ENCODE results near the gene DNAJC11.
"Not testable (repeated sequence)": the region's sequence is repeated elsewhere in the genome, so short reads cannot be mapped to it uniquely, and the experiment has no call there.

DNAJC11 gene

GRCh38 chr1:6622396-6623152 is 79.0 kb downstream of the DNAJC11 start:
- DNase-seq: no peak

GRCh38 chr1:6621429-6622391 is 79.9 kb downstream of the DNAJC11 start:
- DNase-seq: no peak

GRCh38 chr1:6619045-6619444 is 82.6 kb downstream of the DNAJC11 start:
- DNase-seq: no peak

GRCh38 chr1:6614929-6615785 is 86.5 kb downstream of the DNAJC11 start:
- no peak for DNase-seq

- DNase-seq: no peak
Observed at GRCh38 chr1:6614019-6614928, 87.3 kb downstream of the DNAJC11 start.

GRCh38 chr1:6613361-6614018 is 88.1 kb downstream of the DNAJC11 start, which contains the start of gene PHF13:
TSS of gene PHF13 (plus strand) at chr1:6613731. CDS start at chr1:6614067, 336 bp downstream.
- peak; percentile 97 for DNase-seq

- no peak for DNase-seq
Observed at GRCh38 chr1:6612641-6613360, 88.8 kb downstream of the DNAJC11 start.

- DNase-seq: no peak
Observed at GRCh38 chr1:6603915-6604558, 97.6 kb downstream of the DNAJC11 start.

GRCh38 chr1:6603238-6603914 is 98.2 kb downstream of the DNAJC11 start:
- peak; percentile 61 for DNase-seq

GRCh38 chr1:6602669-6603237 is 98.9 kb downstream of the DNAJC11 start, which contains the start of gene KLHL21:
TSS of gene KLHL21 (minus strand) at chr1:6602869. CDS start at chr1:6602817, 52 bp downstream.
- peak; percentile 73 for DNase-seq

- DNase-seq: no peak
Observed at GRCh38 chr1:6601923-6602668, 99.5 kb downstream of the DNAJC11 start.

- DNase-seq: peak; percentile 88
Observed at GRCh38 chr1:6601049-6601922, 100.3 kb downstream of the DNAJC11 start.

GRCh38 chr1:6600410-6601048 is 101.1 kb downstream of the DNAJC11 start:
- no peak for DNase-seq

GRCh38 chr1:6599991-6600390 is 101.6 kb downstream of the DNAJC11 start:
- not testable (repeated sequence) for DNase-seq

GRCh38 chr1:6599141-6599975 is 102.3 kb downstream of the DNAJC11 start:
- no peak for DNase-seq

GRCh38 chr1:6597777-6598131 is 103.9 kb downstream of the DNAJC11 start:
- no peak for DNase-seq
